Measurements from ENCODE around the gene TRA2A.

DNA sequence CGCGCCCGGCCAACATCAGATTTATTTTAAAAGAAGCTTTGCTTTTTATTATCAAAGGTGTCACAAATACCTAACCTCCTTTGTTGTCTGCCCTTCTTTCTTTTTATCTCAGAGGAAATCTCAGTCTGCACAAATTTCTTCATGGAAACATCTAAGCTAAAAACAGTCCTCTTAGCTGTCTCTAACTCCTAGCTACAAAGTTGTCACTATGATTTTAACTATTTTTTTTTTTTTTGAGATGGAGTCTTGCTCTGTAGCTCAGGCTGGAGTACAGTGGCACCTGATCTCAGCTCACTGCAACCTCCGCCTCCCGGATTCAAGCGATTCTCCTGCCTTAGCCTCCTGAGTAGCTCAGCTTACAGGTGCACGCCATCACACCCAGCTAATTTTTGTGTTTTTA, 7.3 kb downstream of the TRA2A start:
- TF ChIP-seq GATA2 (IDR thresholded peaks at IDR 0.05; ENCODE audit: low read depth, low read length) = no peak
- TF ChIP-seq GATA3 (IDR thresholded peaks at IDR 0.05; ENCODE audit: low read depth, low read length) = no peak

Measured in SH-SY5Y (cell line).